GM12874 (cell line): Measurements from ENCODE around the gene SORCS2.

Experiments used
- CTCF ChIP-seq: IDR thresholded peaks from 2 replicates; pipeline ENCODE4 v1.5.1; 2011; ENCODE audit warnings: low read depth, mild to moderate bottlenecking, control low read depth, low read length, moderate library complexity; ENCODE audit not compliant: insufficient read depth

The SORCS2 gene

GRCh38 chr4:7697821-7698220 is 505.5 kb downstream of the SORCS2 start:
- no peak for TF ChIP-seq CTCF

- TF ChIP-seq CTCF: no peak
Observed at GRCh38 chr4:7698584-7698983, 506.2 kb downstream of the SORCS2 start.

GRCh38 chr4:7699031-7699430 is 506.7 kb downstream of the SORCS2 start:
- no peak for TF ChIP-seq CTCF

- TF ChIP-seq CTCF: no peak
Observed at GRCh38 chr4:7699825-7700224, 507.5 kb downstream of the SORCS2 start.

- TF ChIP-seq CTCF: no peak
Observed at GRCh38 chr4:7700665-7701064, 508.3 kb downstream of the SORCS2 start.

- TF ChIP-seq CTCF: no peak
Observed at GRCh38 chr4:7701866-7702649, 509.7 kb downstream of the SORCS2 start.

GRCh38 chr4:7703688-7704087 is 511.4 kb downstream of the SORCS2 start:
- TF ChIP-seq CTCF: no peak

- TF ChIP-seq CTCF: no peak
Observed at GRCh38 chr4:7704091-7704490, 511.8 kb downstream of the SORCS2 start.
